Measurements from ENCODE around the gene SERPINE3.

SERPINE3 gene

GRCh38 chr13:51397262-51397941 lies 57.9 kb downstream of the SERPINE3 start:
- TF ChIP-seq CTCF (IDR thresholded peaks at IDR 0.05; ENCODE audit: low read length, missing control alignments), result no peak

GRCh38 chr13:51405176-51405575 lies 65.7 kb downstream of the SERPINE3 start:
- no peak for TF ChIP-seq CTCF (IDR thresholded peaks at IDR 0.05; ENCODE audit: low read length, missing control alignments)
- no peak overlapping the region for H3K4me3 ChIP-seq (replicated peaks; ENCODE audit: low read depth, low read length)
- no peak for DNase-seq (ENCODE audit: low read depth)

More at GRCh38 chr13:51397262-51397941, 57.9 kb downstream of the SERPINE3 start:
- DNase-seq (ENCODE audit: low read depth), result peak; percentile 71
- H3K4me3 ChIP-seq (replicated peaks; ENCODE audit: low read depth, low read length), result no peak overlapping the region

GRCh38 chr13:51412431-51412830 lies 72.9 kb downstream of the SERPINE3 start:
- no peak for TF ChIP-seq CTCF (IDR thresholded peaks at IDR 0.05; ENCODE audit: low read length, missing control alignments)
- no peak overlapping the region for H3K4me3 ChIP-seq (replicated peaks; ENCODE audit: low read depth, low read length)

More at GRCh38 chr13:51412431-51412830, 72.9 kb downstream of the SERPINE3 start:
- DNase-seq (ENCODE audit: low read depth), result no peak

Measured in fibroblast of pulmonary artery (primary cell).